ENCODE results near the gene GABRG3.

DNA sequence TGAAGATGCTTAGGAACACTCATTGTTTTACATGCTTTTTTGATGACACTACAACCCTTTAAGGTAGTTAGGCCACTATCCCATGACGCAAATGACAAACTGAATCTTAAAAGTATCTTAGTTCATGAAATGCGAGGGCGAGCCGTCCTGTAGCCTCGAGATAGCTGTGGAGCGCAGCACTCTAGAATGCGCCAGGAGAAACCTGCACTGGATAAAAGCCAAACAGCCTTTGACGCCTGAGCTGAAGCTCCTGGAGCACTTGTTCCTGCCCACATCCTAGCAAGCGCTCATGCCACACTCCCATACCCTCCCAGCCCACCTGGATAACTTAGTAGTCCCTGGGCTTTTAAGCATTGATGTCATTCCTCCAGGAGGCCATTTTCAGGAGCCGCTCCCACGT lies 516.9 kb downstream of the GABRG3 start:
- no peak for TF ChIP-seq TCF4 (CRISPR knock-in tag; IDR thresholded peaks at IDR 0.05; ENCODE audit: borderline replicate concordance)
- no peak for TF ChIP-seq BACH2 (CRISPR knock-in tag; IDR thresholded peaks at IDR 0.05; ENCODE audit: borderline replicate concordance)
- TF ChIP-seq, protein P1, sequence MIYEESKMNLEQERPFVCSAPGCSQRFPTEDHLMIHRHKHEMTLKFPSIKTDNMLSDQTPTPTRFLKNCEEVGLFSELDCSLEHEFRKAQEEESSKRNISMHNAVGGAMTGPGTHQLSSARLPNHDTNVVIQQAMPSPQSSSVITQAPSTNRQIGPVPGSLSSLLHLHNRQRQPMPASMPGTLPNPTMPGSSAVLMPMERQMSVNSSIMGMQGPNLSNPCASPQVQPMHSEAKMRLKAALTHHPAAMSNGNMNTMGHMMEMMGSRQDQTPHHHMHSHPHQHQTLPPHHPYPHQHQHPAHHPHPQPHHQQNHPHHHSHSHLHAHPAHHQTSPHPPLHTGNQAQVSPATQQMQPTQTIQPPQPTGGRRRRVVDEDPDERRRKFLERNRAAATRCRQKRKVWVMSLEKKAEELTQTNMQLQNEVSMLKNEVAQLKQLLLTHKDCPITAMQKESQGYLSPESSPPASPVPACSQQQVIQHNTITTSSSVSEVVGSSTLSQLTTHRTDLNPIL (CRISPR knock-in tag; IDR thresholded peaks at IDR 0.05; ENCODE audit: low read depth): no peak
- no peak for TF ChIP-seq GLIS3 (CRISPR knock-in tag; IDR thresholded peaks at IDR 0.05)
- TF ChIP-seq, protein P2, sequence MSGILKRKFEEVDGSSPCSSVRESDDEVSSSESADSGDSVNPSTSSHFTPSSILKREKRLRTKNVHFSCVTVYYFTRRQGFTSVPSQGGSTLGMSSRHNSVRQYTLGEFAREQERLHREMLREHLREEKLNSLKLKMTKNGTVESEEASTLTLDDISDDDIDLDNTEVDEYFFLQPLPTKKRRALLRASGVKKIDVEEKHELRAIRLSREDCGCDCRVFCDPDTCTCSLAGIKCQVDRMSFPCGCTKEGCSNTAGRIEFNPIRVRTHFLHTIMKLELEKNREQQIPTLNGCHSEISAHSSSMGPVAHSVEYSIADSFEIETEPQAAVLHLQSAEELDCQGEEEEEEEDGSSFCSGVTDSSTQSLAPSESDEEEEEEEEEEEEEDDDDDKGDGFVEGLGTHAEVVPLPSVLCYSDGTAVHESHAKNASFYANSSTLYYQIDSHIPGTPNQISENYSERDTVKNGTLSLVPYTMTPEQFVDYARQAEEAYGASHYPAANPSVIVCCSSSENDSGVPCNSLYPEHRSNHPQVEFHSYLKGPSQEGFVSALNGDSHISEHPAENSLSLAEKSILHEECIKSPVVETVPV (CRISPR knock-in tag; IDR thresholded peaks at IDR 0.05): no peak
- no peak for TF ChIP-seq OSR1 (CRISPR knock-in tag; IDR thresholded peaks at IDR 0.05)
- TF ChIP-seq, protein P3, sequence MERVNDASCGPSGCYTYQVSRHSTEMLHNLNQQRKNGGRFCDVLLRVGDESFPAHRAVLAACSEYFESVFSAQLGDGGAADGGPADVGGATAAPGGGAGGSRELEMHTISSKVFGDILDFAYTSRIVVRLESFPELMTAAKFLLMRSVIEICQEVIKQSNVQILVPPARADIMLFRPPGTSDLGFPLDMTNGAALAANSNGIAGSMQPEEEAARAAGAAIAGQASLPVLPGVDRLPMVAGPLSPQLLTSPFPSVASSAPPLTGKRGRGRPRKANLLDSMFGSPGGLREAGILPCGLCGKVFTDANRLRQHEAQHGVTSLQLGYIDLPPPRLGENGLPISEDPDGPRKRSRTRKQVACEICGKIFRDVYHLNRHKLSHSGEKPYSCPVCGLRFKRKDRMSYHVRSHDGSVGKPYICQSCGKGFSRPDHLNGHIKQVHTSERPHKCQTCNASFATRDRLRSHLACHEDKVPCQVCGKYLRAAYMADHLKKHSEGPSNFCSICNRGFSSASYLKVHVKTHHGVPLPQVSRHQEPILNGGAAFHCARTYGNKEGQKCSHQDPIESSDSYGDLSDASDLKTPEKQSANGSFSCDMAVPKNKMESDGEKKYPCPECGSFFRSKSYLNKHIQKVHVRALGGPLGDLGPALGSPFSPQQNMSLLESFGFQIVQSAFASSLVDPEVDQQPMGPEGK (CRISPR knock-in tag; IDR thresholded peaks at IDR 0.05; ENCODE audit: borderline replicate concordance): no peak
- TF ChIP-seq RARB (CRISPR knock-in tag; IDR thresholded peaks at IDR 0.05): no peak
- no peak for TF ChIP-seq ESRRG (CRISPR knock-in tag; IDR thresholded peaks at IDR 0.05)
- TF ChIP-seq CSDC2 (CRISPR knock-in tag; IDR thresholded peaks at IDR 0.05): no peak

Data from SK-N-SH treated with all-trans-retinoic acid at 6 μM for 48 hours (cell line).